NT2/D1 (cell line): Measurements from ENCODE around the gene GUCY1A2.

Experiments used
- SUZ12 ChIP-seq: IDR thresholded peaks from 2 replicates; pipeline ENCODE4 v1.6.1; 2011; ENCODE audit not compliant: insufficient read length, insufficient read depth; ENCODE audit errors: extremely low read depth
- YY1 ChIP-seq: IDR thresholded peaks from 2 replicates; pipeline ENCODE4 v1.6.1; 2011; ENCODE audit not compliant: insufficient read length, insufficient read depth
- ZNF274 ChIP-seq: IDR thresholded peaks from 2 replicates; pipeline ENCODE4 v1.6.1; 2011; ENCODE audit warnings: mild to moderate bottlenecking, low read depth, low read length

- TF ChIP-seq ZNF274 (no peak), YY1 (no peak), SUZ12 (no peak)
These were observed 326.4 kb downstream of the GUCY1A2 start for GRCh38 chr11:106691807-106692365.
